Tibial nerve (tissue), 4 donors: ENCODE data around the gene ADD2. TPM values are rescaled to one million over a fixed set of nuclear protein-coding genes. Genes with fewer than 3 reads are reported as not detected.

Experiments used
- DNase-seq, 2 donors: peaks; one replicate each; pipeline ENCODE4 v3.0.0-alpha.2; 2019; ENCODE audit warnings: low spot score in 2 of 2
- H3K27ac ChIP-seq, 4 donors: fragments of 200-600 bp; sonication (generic) in 3 of 4; one replicate each; pipeline ENCODE4 v1.5.1; 2017 to 2019; ENCODE audit warnings: mild to moderate bottlenecking in 1 of 4
- H3K27me3 ChIP-seq, 2 donors: fragments of 200-600 bp; sonication (generic) in 1 of 2; one replicate each; pipeline versions ENCODE4 v1.5.1 to v1.6.0; 2017 to 2019
- H3K36me3 ChIP-seq, 3 donors: fragments of 200-600 bp; sonication (generic); one replicate each; pipeline ENCODE4 v1.5.1; 2018 to 2019
- H3K4me1 ChIP-seq, 4 donors: fragments of 200-600 bp; sonication (generic) in 3 of 4; one replicate each; pipeline ENCODE4 v1.5.1; 2017 to 2019
- H3K4me3 ChIP-seq, 4 donors: fragments of 200-600 bp; sonication (generic) in 3 of 4; one replicate each; pipeline ENCODE4 v1.5.1; 2017 to 2019; ENCODE audit warnings: mild to moderate bottlenecking in 1 of 4, moderate library complexity in 1 of 4
- H3K9me3 ChIP-seq, 4 donors: fragments of 200-600 bp; sonication (generic) in 3 of 4; one replicate each; pipeline ENCODE4 v1.5.1; 2017 to 2019
- EP300 ChIP-seq, 2 donors: sonication (generic); formaldehyde crosslinking; IDR thresholded peaks; one replicate each; pipeline ENCODE4 v1.6.1; 2017; ENCODE audit warnings: antibody characterized with exemption in 2 of 2, mild to moderate bottlenecking in 1 of 2
- POLR2A ChIP-seq, 2 donors: fragments of 450-650 bp; IDR thresholded peaks; one replicate each; pipeline ENCODE4 v1.6.1; 2017; ENCODE audit warnings: antibody characterized with exemption in 2 of 2, mild to moderate bottlenecking in 2 of 2, moderate library complexity in 2 of 2
- WGBS, 2 donors: methylation state at CpG; one replicate each; pipeline ENCODE4 v1.1.5; 2018; 5-methylcytosine and 5-hydroxymethylcytosine counted together
- total RNA-seq, 4 donors: library from RNA; depleted of rRNA; stranded (reverse); fragments of >200 nt; gene quantifications; one replicate each; pipeline ENCODE4 v1.1.0, GENCODE V29; 2016
- TF ChIP-seq, protein P1 (sequence below), 5 experiments: fragments of 200-600 bp in 3 of 5; fragments of 450-650 bp in 2 of 5; sonication (generic) in 3 of 5; IDR thresholded peaks; one replicate each; pipeline ENCODE4 v1.5.1; 2016 to 2019; ENCODE audit warnings: antibody characterized with exemption in 5 of 5, mild to moderate bottlenecking in 3 of 5, moderate library complexity in 2 of 5

Gene ADD2
- total RNA-seq, 4 donors from 2014 or later: 0.63 to 6.0 (median 3.2) TPM

DNA sequence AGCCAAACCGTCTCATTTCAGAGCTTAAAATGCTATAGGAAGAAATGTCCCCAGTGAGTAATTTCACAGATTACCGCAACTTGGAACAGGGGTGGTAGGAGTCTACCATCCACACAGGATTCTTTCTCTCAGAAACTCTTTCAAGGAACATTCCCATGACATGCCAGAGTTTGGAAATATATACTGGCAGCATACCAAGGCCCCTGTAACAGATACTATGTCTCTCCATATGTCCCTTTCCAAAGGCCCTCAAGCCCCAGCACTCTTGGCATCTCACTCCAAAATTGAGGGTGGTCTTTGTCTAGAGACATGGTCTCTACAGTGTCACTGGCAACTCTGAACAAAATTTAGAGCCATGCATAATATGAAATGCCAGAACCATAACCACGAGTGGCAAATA, 11.5 kb upstream of the ADD2 start:
- H3K36me3 ChIP-seq: no peaks in the 10 kb centered on the region
- H3K4me1 ChIP-seq: no peaks in the 10 kb centered on the region
- no peaks in the 10 kb centered on the region for H3K9me3 ChIP-seq

DNA sequence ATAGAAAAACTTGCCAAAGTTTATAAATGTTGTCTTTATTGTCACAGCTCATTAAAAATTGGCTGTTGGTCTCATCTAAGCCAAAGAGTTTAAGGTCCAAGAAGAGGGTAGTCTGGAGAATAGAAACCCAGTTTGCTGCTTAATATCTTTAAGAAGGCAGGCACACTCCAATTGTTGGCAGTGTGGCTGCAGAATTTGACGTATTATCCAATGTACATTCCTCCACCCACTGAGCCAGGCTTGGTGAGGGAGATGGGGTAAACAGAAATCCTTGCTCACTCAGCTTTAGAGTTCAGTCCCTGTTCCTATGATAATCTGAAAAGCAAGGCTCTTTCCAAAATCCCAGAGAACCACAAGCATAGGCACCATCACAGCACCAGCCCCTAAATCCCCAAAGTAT, 10.7 kb upstream of the ADD2 start:
- no peak for DNase-seq
- no peaks in the 10 kb centered on the region for H3K36me3 ChIP-seq
- no peaks in the 10 kb centered on the region for H3K4me1 ChIP-seq
- 31 to 38% methylated on average over 1 of the region's 1 CpG for WGBS, 2 donors
- H3K27ac ChIP-seq: no peak overlapping the region
- no peak overlapping the region for H3K4me3 ChIP-seq
- no peaks in the 10 kb centered on the region for H3K9me3 ChIP-seq
- H3K27me3 ChIP-seq: peaks cover 0 to 19% of the 10 kb centered on the region in 2 donors
- TF ChIP-seq POLR2A (IDR thresholded peaks at IDR 0.05) (no peak), EP300 (IDR thresholded peaks at IDR 0.05) (no peak)
- TF ChIP-seq, protein P1, sequence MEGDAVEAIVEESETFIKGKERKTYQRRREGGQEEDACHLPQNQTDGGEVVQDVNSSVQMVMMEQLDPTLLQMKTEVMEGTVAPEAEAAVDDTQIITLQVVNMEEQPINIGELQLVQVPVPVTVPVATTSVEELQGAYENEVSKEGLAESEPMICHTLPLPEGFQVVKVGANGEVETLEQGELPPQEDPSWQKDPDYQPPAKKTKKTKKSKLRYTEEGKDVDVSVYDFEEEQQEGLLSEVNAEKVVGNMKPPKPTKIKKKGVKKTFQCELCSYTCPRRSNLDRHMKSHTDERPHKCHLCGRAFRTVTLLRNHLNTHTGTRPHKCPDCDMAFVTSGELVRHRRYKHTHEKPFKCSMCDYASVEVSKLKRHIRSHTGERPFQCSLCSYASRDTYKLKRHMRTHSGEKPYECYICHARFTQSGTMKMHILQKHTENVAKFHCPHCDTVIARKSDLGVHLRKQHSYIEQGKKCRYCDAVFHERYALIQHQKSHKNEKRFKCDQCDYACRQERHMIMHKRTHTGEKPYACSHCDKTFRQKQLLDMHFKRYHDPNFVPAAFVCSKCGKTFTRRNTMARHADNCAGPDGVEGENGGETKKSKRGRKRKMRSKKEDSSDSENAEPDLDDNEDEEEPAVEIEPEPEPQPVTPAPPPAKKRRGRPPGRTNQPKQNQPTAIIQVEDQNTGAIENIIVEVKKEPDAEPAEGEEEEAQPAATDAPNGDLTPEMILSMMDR (IDR thresholded peaks at IDR 0.05): no peak

More for the DNA sequence above, 11.5 kb upstream of the ADD2 start:
- WGBS, 2 donors: 55 to 75% methylated on average over 3 of the region's 3 CpGs
- no peak for DNase-seq
- Histone ChIP-seq H3K27me3 (peaks cover 0 to 19% of the 10 kb centered on the region in 2 donors), H3K27ac (no peak overlapping the region), H3K4me3 (no peak overlapping the region)
- TF ChIP-seq EP300 (IDR thresholded peaks at IDR 0.05): no peak
- TF ChIP-seq POLR2A (IDR thresholded peaks at IDR 0.05): no peak
- TF ChIP-seq, protein P1 (IDR thresholded peaks at IDR 0.05): no peak

DNA sequence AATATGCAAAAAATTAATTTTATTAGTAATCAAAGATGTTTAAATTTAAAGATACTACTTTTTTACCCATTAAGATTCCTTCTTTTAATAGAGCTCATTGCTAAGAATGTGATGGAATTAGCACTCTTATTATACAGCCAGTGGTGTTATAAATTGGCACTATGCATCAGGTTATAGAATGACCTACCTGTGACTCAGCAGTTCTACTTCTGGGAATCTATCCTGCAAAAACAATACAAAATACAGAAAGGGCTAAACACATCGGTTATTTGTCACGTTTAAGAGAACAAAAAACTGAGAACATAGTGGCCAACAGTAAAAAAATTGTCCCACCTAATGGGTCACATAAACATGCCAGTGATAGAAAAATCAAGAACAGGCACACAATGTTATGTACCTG, 9.4 kb upstream of the ADD2 start:
- no peak for TF ChIP-seq POLR2A (IDR thresholded peaks at IDR 0.05)
- TF ChIP-seq, protein P1 (IDR thresholded peaks at IDR 0.05): no peak
- TF ChIP-seq EP300 (IDR thresholded peaks at IDR 0.05): no peak
- Histone ChIP-seq H3K27me3 (peaks cover 0 to 30% of the 10 kb centered on the region in 2 donors), H3K4me1 (no peaks in the 10 kb centered on the region), H3K9me3 (no peaks in the 10 kb centered on the region), H3K27ac (no peak overlapping the region), H3K36me3 (no peaks in the 10 kb centered on the region), H3K4me3 (no peak overlapping the region)
- DNase-seq: no peak
- WGBS, 2 donors: 57 to 65% methylated on average over 2 of the region's 2 CpGs

DNA sequence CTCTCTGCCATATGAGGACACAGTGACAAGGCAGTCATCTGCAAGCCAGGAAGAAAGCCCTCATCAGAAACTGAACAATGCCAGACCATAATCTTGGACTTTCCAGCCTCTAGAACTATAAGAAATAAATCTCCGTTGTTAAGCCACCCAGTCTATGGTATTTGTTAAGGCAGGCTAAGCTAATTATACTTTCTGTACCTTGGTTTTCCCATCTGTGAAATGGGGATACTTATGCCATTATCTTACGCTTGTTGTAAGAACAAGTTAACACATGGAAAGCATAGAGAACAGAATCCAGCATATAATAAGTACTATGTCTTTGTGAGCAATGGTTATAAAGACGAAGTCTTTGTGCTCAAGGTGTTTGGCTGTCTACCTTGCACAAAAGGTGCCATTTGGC, 8.3 kb upstream of the ADD2 start:
- WGBS, 2 donors: 94% methylated on average over 3 of the region's 3 CpGs
- Histone ChIP-seq H3K4me1 (no peaks in the 10 kb centered on the region), H3K27me3 (peaks cover 0 to 39% of the 10 kb centered on the region in 2 donors), H3K27ac (no peak overlapping the region), H3K36me3 (no peaks in the 10 kb centered on the region), H3K4me3 (no peak overlapping the region), H3K9me3 (no peaks in the 10 kb centered on the region)
- TF ChIP-seq EP300 (IDR thresholded peaks at IDR 0.05): no peak
- TF ChIP-seq, protein P1 (IDR thresholded peaks at IDR 0.05): no peak
- no peak for TF ChIP-seq POLR2A (IDR thresholded peaks at IDR 0.05)
- no peak for DNase-seq

DNA sequence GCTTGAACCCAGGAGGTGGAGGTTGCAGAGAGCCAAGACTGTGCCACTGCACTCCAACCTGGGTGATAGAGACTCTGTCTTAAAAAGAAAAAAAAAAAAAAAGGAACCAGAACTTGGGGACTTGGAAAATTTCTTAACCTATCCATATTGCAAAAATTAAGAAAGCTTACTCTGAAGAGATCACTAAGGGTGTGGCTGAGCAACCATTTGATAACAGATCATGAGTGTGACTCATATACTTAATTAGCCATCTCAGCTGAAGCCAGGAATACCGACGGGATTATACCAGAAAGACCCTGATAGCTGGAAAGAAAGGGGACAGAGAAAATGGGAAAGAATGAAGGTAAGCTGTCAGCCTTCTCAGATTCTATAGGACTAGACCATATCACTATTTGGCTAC, 7.1 kb upstream of the ADD2 start:
- Histone ChIP-seq H3K27me3 (peaks cover 0 to 42% of the 10 kb centered on the region in 2 donors), H3K9me3 (no peaks in the 10 kb centered on the region), H3K36me3 (no peaks in the 10 kb centered on the region), H3K4me1 (no peaks in the 10 kb centered on the region), H3K4me3 (no peak overlapping the region), H3K27ac (no peak overlapping the region)
- DNase-seq: no peak
- WGBS, 2 donors: 66 to 71% methylated on average over 2 of the region's 2 CpGs
- TF ChIP-seq EP300 (IDR thresholded peaks at IDR 0.05): no peak
- TF ChIP-seq, protein P1 (IDR thresholded peaks at IDR 0.05): no peak
- TF ChIP-seq POLR2A (IDR thresholded peaks at IDR 0.05): no peak
